Neutrophil (primary cell): Measurements from ENCODE around the gene MCF2L.

Experiments used
- H3K27ac ChIP-seq: fragments of 200-600 bp; sonication (generic); 2 replicates; pipeline ENCODE4 v1.5.1; 2016; ENCODE audit warnings: mild to moderate bottlenecking, moderate library complexity
- H3K27me3 ChIP-seq: fragments of 200-600 bp; sonication (generic); 2 replicates; pipeline ENCODE4 v1.6.0; 2016; ENCODE audit warnings: mild to moderate bottlenecking
- H3K36me3 ChIP-seq: fragments of 200-600 bp; sonication (generic); 2 replicates; pipeline ENCODE4 v1.5.1; 2017
- H3K4me1 ChIP-seq, 2 experiments: fragments of 200-600 bp in 1 of 2; sonication (generic) in 1 of 2; 1 replicate in 1 of 2; 2 replicates in 1 of 2; pipeline versions ENCODE4 v1.5.1 to v1.6.1; 2013 to 2016; ENCODE audit warnings: low read depth in 1 of 2, low read length in 1 of 2, mild to moderate bottlenecking in 1 of 2, moderate library complexity in 1 of 2; ENCODE audit not compliant: control insufficient read depth in 1 of 2, insufficient read depth in 1 of 2
- H3K4me3 ChIP-seq, 2 experiments: fragments of 200-600 bp in 1 of 2; sonication (generic) in 1 of 2; 1 replicate in 1 of 2; 2 replicates in 1 of 2; pipeline ENCODE4 v1.5.1; 2013 to 2016; ENCODE audit warnings: low read depth in 1 of 2, low read length in 1 of 2, mild to moderate bottlenecking in 1 of 2, moderate library complexity in 1 of 2
- H3K9me3 ChIP-seq: fragments of 200-600 bp; sonication (generic); 2 replicates; pipeline ENCODE4 v1.5.1; 2016
- CTCF ChIP-seq: fragments of 200-600 bp; sonication (generic); IDR thresholded peaks from 2 replicates; pipeline ENCODE4 v1.5.1; 2016; ENCODE audit warnings: antibody characterized with exemption

Gene MCF2L

GRCh38 chr13:113083022-113083373 lies 114.0 kb downstream of the MCF2L start:
- Histone ChIP-seq H3K4me3 (no peak overlapping the region), H3K27ac (no peak overlapping the region), H3K27me3 (no peaks in the 10 kb centered on the region), H3K9me3 (no peaks in the 10 kb centered on the region), H3K4me1 (no peaks in the 10 kb centered on the region), H3K36me3 (no peaks in the 10 kb centered on the region)
- no peak for TF ChIP-seq CTCF

GRCh38 chr13:113083402-113084061 lies 114.5 kb downstream of the MCF2L start:
- Histone ChIP-seq H3K36me3 (no peaks in the 10 kb centered on the region), H3K9me3 (no peaks in the 10 kb centered on the region), H3K4me1 (no peaks in the 10 kb centered on the region), H3K4me3 (no peak overlapping the region), H3K27me3 (no peaks in the 10 kb centered on the region), H3K27ac (no peak overlapping the region)
- no peak for TF ChIP-seq CTCF

GRCh38 chr13:113084094-113084942 lies 115.3 kb downstream of the MCF2L start:
- no peak overlapping the region for H3K4me3 ChIP-seq
- H3K27me3 ChIP-seq = no peaks in the 10 kb centered on the region
- H3K36me3 ChIP-seq = no peaks in the 10 kb centered on the region
- no peaks in the 10 kb centered on the region for H3K4me1 ChIP-seq
- H3K27ac ChIP-seq = no peak overlapping the region
- no peak for TF ChIP-seq CTCF
- H3K9me3 ChIP-seq = no peaks in the 10 kb centered on the region

GRCh38 chr13:113084943-113085540 lies 116.0 kb downstream of the MCF2L start:
- Histone ChIP-seq H3K4me1 (no peaks in the 10 kb centered on the region), H3K9me3 (no peaks in the 10 kb centered on the region), H3K27me3 (no peaks in the 10 kb centered on the region), H3K27ac (no peak overlapping the region), H3K36me3 (no peaks in the 10 kb centered on the region), H3K4me3 (no peak overlapping the region)
- TF ChIP-seq CTCF = no peak

GRCh38 chr13:113086031-113086750 lies 117.2 kb downstream of the MCF2L start:
- H3K4me3 ChIP-seq = no peak overlapping the region
- H3K27me3 ChIP-seq = no peaks in the 10 kb centered on the region
- no peak for TF ChIP-seq CTCF
- no peaks in the 10 kb centered on the region for H3K4me1 ChIP-seq
- H3K9me3 ChIP-seq = no peaks in the 10 kb centered on the region
- H3K27ac ChIP-seq = no peak overlapping the region
- H3K36me3 ChIP-seq = no peaks in the 10 kb centered on the region
